Embryonic facial prominence (tissue), 1 donor: Measurements from ENCODE around the gene ABRAXAS1.

ENCODE experiments used
- DNase-seq: peaks from one replicate; pipeline ENCODE4 v3.0.0-alpha.2; 2016; ENCODE audit errors: extremely low spot score

ABRAXAS1 gene

DNA sequence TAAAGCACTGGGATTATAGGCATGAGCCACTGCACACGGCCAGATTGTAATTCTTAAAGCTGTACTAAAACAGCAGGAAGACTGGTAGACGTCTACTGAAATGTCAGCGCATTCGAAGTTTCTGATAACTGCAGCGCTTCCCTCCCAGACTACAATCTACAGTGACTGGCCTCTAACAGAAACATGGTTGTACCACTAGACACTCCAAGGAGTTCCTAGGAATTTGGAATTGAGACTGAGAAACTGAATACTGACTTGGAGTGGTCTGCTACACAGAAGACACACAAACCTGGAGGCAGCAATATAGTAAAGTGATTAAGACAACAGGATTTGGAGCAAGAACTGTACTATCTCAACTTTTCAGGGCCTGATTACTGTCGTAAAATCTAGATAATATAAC is 30.2 kb downstream of the ABRAXAS1 start:
- no peak for DNase-seq

DNA sequence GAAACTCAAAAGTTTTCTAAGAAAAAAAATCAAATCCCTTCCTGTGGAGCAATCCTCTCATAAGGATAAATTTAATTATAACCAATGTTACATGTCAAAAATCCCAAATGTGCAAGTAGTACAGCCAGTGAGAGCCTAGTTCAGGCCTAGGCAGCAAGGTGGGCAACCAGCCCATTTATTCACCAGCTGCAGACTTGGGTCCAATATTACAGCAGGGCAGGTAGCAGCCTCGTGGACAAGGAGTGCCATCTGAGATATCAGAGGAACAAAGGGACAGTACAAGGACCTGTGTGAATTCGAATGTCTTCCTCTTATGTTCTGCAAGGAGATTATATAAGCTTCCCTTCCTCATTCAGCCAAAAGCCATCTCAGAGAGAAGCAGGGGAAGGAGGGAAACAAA is 35.9 kb downstream of the ABRAXAS1 start:
- no peak for DNase-seq

DNA sequence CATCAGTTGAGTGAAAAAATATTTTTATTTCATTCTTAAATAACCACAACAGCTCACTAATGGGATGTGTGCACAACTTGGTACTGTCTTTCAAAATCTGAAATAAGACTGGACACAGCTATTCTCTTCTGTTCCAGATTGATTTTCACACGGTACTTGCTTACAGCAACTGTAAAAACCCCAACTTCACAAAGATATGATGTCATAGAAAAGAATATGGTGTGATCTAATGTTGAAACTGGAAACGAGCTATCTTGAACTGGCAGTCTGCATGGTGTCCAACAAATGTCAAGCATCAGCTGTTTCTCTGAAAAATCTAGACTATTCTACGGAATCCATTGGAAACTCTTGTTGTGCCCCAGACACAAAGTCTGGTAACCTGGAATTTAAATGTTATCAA is 44.0 kb downstream of the ABRAXAS1 start:
- DNase-seq, result no peak

DNA sequence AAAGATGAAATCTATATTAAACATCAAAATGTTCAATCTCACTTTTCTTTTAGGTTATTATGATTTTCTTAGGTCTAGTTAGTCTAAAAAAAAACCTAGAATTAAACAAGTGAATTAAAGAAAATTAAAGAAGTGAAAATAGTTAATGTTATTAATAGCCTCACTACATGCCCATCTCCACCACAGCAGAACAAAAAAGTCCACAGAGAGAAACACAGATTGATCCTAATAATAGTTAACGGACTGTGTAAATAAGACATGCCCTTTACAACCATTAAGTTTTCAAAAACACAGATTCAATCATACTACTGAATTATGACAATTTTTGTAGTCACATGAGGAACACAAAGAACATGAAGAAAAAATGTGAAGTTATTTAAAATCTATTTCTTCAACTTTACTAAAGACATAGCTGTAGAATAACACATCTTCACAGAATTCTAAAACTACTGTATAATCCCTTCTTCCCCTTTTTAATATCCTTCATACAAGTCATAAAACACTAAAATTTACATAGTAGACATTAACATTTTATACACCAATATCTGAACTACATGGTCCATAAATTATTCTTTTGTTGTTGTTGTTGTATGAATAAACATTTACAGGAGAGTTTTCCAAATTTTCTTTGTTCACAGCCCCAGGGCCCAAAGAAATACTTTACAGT is 44.6 kb downstream of the ABRAXAS1 start:
- no peak for DNase-seq

DNA sequence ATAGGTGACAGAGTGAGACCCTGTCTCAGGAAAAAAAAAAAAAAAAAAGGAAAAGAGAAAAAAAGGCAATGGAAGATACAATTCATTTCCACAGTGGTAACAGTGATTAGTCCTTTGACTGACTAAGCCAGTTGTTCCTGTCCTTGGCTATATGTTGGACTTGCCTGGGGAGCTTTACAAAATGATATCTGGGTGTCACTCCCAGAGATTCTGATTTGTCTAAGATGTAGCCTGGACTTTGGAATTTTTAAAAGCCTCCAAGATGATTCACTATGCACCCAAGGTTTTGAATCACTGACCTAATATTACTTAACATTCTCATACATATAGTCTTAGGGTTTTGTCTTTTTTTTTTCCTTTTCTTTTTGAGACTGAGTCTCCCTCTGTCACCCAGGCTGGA is 46.2 kb downstream of the ABRAXAS1 start:
- DNase-seq, result no peak

DNA sequence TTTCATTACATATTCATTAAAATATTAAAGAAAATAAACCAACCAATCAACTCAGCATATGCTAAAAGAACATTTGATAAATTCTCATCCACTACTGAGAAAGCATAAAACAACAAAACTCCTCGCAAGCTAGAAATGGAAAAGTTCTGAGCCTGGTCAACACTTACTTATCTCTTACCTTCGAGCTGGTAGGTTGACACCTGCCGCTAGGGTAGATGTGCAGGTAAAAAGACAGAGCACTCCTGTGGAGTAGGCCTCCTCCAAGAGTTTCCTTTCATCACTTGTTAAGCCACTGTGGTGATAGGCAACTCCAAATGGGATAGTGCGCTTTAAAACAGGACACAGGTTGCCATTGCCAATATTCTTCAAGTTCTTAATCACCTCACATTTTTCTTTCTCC is 48.2 kb downstream of the ABRAXAS1 start:
- DNase-seq, result no peak

DNA sequence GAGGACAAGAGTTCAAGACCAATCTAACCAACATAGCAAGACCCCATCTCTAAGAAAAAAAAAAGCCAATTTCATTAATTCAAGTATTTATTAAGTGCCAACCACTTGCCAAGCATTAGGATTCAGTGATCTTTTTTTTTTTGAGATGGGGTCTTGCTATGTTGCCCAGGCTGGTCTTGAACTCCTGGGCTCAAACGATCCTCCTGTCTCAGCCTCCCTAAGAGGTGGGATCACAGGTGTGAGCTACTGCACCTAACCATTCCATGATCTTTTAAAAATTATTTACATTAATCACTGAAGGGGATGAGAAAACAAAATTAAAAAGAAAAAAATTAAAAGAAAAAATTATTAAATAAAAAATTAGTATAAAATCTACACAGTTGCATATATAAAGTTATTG is 53.7 kb downstream of the ABRAXAS1 start:
- DNase-seq, result no peak

DNA sequence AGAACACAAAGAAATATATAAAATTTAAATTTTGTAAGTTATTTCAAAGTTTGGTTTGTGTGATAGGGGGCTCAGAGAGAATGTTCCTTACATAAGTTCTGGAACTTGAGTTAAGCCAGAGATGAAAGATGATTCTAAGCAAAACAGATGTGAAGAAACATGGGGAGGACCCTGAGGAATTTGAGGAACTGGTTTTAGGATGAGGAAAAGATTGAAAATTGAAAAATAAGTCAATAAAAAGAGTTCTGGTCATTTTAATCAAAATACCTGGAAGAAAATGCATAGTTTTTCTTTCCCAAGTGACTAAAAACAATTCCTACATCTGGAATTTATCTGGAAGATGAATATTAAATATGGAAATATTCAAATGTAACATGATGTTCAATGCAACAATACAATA is 66.7 kb downstream of the ABRAXAS1 start:
- no peak for DNase-seq

DNA sequence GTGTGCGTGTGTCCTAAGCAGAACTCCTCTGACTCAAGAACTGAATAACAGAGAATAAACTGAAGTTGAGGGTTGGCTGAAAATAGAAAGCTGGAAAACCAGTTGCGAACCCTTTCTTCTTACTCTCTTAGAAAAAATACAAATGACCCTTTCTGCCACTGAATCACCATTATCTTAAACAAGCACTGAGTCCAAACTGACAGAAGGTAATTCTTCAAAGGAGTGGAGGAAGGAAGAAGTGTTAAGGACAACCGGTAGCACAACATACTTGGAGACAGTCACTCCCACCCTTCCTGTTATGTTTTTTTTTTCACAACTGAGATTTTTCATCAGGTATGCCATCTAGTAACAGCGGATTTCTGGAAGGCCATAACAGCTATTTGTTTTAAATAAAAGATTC is 67.3 kb downstream of the ABRAXAS1 start:
- DNase-seq, result no peak

DNA sequence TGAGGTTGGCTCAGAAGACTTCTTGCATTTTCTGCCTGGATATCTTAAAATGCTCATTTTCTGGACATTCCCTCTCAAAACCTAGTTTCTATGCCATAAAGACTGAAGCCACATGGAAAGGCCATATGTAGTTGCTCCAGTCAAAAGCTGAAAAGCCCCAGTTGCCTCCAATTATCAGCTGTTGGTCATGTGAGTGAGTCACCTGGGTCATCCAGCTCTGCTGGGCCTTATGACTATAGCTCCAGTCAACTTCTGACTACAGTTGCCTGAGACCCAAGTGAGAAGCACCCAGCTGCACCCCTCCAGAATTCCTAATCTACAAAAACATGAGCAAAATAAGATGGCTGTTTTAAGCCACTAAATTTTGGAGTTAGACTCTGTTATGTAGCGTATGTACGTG is 71.2 kb downstream of the ABRAXAS1 start:
- DNase-seq, result no peak
